Skin epidermis (tissue), 12 donors: ENCODE data around the gene GPX5.
"Not testable (repeated sequence)": the region's sequence is repeated elsewhere in the genome, so short reads cannot be mapped to it uniquely, and the experiment has no call there.

Experiments used
- H3K27ac ChIP-seq, 21 experiments: fragments of 200-600 bp; sonication (generic) in 11 of 21; one replicate each; pipeline ENCODE4 v1.5.0; 2020; ENCODE audit warnings: mild to moderate bottlenecking in 3 of 21, inconsistent platforms in 2 of 21, moderate library complexity in 2 of 21
- H3K4me3 ChIP-seq, 7 experiments: fragments of 200-600 bp; sonication (generic) in 2 of 7; one replicate each; pipeline ENCODE4 v1.5.0; 2020; ENCODE audit warnings: inconsistent platforms in 2 of 7, mild to moderate bottlenecking in 2 of 7, moderate library complexity in 1 of 7

GPX5 gene

GRCh38 chr6:28525496-28526039 lies at the start of gene GPX5:
Gene GPX5, plus strand, starts transcription at chr6:28525881. Its CDS starts 133 bp downstream, at chr6:28526014.
- Histone ChIP-seq H3K27ac (no peak within 1 kb of the TSS), H3K4me3 (no peak within 1 kb of the TSS)

- no peak overlapping the region for H3K4me3 ChIP-seq
- H3K27ac ChIP-seq: no peak overlapping the region
These were observed 47.2 kb upstream of the GPX5 start for GRCh38 chr6:28478518-28478917.

DNA sequence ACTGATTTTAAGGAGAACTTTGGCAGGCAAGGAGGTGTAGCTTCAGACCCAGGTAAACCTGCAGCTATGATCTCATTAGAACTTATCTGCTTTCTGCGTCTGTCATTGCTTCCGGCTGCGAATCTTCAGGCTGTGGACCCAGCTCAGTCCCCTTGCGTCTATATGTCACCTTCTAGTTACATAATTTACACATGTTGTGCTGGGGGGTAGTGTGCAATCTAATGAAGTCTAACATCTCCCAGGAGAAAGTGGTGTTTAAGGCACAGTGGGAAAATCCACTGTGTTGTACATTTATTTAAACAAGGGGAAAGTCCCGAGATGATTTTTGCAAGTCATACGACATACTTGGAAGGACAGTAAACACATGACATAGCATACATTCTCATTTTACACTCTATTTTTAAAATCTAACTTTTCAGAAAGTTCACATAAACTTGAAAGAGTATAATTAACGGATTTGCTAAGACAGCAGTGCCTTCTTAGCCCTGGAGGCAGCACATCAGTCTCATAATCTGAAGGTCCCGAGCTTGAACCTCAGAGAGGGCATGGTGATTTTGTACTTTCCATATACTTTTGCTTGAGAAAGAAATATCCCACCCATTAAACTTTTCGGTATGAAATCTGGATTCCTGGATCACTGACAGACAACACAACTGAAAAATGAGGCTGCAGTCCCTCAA lies 45.3 kb upstream of the GPX5 start:
- Histone ChIP-seq H3K4me3 (no peak overlapping the region), H3K27ac (no peak overlapping the region)

- Histone ChIP-seq H3K27ac (no peak overlapping the region), H3K4me3 (no peak overlapping the region)
These were observed 40.2 kb upstream of the GPX5 start for GRCh38 chr6:28485482-28485881.

DNA sequence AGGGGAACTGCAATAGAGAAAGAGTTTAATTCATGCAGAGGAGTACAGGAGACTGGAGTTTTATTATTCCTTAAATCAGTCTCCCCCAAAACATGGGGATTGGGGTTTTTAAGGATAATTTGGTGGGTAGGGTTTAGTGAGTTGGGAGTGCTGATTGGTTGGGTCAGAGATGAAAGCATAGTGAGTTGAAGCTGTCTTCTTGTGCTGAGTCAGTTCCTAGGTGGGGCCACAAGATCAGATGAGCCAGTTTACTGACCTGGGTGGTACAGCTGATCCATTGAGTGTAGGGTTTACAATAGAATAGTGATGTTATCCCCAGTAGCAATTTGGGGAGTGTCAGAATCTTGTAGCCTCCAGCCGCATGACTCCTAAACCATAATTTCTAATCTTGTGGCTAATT lies 39.1 kb upstream of the GPX5 start:
- H3K4me3 ChIP-seq: no peak overlapping the region
- no peak overlapping the region for H3K27ac ChIP-seq

DNA sequence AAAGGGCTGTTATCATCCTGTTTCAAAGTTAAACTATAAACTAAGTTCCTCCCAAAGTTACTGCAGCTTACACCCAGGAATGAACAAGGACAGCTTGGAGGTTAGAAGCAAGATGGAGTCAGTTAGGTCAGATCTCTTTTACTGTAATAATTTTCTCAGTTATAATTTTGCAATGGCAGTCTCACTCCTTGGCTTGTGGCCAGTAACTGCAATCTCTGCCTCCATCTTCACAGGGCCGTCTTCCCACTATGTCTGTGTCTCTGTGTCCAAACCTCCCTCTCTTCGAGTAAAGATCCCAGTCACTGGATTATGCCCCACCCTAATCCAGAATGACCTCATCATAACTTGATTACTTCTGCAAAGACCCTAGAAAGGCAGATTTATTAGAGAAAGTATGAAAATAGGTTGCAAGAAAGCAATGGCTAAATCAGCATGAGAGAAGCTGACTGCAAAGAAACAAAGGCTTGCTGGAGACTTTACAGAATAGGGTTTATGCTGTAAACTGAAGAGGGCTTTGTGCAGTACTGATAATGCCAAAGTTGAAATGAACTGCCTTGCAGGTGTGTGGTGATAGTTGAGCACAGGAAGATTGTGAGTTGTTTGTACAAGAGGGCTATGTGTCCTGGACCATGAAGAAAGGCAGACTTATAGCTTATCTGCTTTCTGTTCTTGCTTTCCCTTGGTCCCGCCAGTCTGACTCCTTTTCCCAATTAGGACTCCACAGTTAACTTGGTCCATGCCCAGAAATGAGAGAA lies 38.5 kb upstream of the GPX5 start:
- H3K27ac ChIP-seq: no peak overlapping the region
- H3K4me3 ChIP-seq: no peak overlapping the region

DNA sequence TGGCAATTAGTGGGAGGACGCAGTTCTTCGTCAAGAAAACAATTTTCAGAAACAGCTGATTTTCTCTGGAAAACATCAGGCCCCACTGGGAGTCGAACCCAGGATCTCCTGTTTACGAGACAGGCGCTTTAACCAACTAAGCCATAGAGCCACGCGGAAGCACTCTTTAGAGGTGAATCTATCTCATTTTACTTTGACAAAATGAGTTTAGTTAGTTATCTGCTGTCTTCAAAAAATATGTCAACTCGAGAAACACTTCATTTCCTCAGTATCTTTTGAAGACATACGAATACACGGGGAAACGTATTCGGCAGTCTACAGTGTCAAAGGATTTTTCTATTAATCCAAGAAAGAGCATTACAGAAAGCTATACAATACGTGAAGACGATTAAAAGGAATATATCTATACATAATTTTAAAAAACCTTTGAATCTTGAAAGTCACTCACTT lies 36.7 kb upstream of the GPX5 start:
- Histone ChIP-seq H3K27ac (no peak overlapping the region), H3K4me3 (peak overlapping the region in 2 of 7 experiments; percentile 7 to 28)

DNA sequence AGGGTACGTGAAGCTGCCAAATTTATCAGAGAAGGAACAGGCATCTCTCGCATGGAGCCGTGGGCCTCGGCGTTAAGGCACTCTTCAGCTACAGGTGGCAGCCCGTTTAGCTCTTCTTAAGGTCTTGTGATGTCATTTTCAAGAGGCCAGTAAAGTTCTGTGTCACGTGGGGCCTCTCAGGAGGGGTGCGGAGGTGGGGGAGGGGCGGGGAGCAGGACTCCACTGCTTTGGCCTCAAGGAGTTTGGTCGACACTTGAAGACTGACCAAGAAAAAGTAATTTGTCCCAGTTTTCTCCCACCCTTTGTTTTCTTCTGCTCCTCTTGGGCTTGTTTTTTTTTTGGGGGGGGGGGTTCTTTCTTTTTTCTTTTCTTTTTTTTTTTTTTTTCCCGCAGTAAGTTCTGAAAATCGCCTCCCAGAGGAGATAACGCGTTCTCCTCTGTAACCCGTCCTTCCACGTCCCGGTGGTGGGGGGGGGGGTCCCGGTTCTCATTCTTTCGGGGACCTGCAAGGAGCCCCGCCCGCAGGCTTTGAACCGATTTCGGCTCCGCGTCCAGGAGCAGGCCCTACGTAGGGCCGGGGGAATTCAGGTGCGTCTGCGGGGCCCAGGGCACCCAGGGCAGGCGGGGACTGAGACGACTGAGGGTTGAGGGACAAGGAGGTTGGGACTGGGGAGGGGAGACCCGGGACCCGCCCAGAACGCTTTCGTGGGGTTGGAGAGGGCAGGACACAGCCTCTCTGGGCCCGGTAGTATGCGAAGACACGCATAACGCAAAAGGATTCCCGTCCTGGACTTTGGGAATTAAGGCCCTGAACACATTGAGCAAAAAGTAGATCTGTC lies 36.1 kb upstream of the GPX5 start:
- H3K4me3 ChIP-seq: peak overlapping the region in 3 of 7 experiments; percentile 7 to 28 (median 10)
- H3K27ac ChIP-seq: no peak overlapping the region

DNA sequence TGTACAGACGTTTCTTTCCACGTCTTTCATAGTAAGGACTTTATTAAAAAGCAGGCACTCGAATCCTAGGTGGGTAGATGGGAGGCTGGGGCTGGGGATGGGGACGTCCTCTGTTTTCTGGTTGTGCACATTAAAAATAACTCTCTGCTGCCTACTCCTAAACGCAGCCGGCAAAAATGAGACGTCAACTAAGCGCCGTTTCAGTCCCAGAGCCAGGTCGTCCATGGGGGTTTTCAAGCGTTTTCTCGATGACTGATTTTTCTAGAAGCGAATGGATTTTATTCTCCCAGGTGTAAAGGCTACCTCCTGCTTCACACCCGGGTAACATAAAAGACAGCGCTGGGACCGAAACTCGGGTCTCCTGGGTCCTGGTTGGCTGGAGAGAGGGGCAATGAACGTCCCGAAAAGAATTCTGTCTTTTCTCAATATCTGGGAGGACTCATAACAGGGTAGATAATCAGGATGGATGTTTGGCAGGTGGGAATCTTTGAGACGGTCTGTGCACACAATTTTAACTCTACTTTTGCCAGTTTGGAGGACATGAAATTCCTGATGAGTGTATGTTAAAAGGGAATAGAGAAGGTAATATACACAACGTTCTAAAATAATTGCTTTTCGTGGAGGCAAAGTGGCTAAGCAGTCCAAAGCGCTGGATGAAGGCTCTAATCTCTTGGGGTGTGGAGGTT lies 35.3 kb upstream of the GPX5 start:
- H3K4me3 ChIP-seq: peak overlapping the region in 3 of 7 experiments; percentile 7 to 28 (median 10)
- H3K27ac ChIP-seq: no peak overlapping the region

- H3K4me3 ChIP-seq: no peak overlapping the region
- H3K27ac ChIP-seq: no peak overlapping the region
These were observed 33.7 kb upstream of the GPX5 start for GRCh38 chr6:28491984-28492317.

- no peak overlapping the region for H3K27ac ChIP-seq
These were observed 29.4 kb upstream of the GPX5 start for GRCh38 chr6:28496099-28496779.

GRCh38 chr6:28497306-28497705 lies 28.4 kb upstream of the GPX5 start:
- no peak overlapping the region for H3K27ac ChIP-seq
- no peak overlapping the region for H3K4me3 ChIP-seq

More at GRCh38 chr6:28496099-28496779, 29.4 kb upstream of the GPX5 start:
- no peak overlapping the region for H3K4me3 ChIP-seq

- Histone ChIP-seq H3K4me3 (no peak overlapping the region), H3K27ac (no peak overlapping the region)
These were observed 27.8 kb upstream of the GPX5 start for GRCh38 chr6:28497893-28498292.

DNA sequence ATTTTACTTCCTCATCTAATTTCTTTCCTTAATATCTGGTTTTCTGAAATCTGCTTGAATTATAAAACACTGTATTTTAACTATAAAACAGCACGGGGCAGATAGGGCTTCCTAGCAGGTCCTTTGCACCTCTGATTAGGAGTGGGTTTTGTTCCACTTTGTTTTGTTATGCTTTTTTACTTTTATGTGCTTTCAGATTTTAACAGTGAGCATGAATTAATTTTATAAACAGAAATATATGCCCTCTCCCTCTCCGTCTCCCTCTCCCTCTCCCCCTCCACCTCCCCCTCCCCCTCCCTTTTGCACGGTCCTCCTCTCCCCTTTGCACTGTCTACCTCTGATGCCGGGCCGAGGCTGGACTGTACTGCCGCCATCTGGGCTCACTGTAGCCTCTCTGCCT lies 24.4 kb upstream of the GPX5 start:
- no peak overlapping the region for H3K27ac ChIP-seq

DNA sequence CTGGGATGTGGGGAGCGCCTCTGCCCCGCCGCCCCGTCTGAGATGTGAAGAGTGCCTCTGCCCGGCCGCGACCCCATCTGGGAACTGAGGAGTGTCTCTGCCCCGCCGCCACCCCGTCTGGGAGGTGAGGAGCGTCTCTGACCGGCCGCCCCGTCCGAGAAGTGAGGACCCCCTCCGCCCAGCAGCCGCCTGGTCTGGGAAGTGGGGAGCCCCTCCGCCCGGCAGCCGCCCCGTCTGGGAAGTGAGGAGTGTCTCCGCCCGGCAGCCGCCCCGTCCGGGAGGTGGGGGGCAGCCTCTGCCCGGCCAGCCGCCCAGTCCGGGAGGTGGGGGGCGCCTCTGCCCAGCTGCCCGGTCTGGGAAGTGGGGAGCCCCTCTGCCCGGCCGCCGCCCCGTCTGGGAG lies 23.5 kb upstream of the GPX5 start:
- H3K4me3 ChIP-seq, H3K27ac ChIP-seq: not testable (repeated sequence)

More for the DNA sequence above, 24.4 kb upstream of the GPX5 start:
- no peak overlapping the region for H3K4me3 ChIP-seq

DNA sequence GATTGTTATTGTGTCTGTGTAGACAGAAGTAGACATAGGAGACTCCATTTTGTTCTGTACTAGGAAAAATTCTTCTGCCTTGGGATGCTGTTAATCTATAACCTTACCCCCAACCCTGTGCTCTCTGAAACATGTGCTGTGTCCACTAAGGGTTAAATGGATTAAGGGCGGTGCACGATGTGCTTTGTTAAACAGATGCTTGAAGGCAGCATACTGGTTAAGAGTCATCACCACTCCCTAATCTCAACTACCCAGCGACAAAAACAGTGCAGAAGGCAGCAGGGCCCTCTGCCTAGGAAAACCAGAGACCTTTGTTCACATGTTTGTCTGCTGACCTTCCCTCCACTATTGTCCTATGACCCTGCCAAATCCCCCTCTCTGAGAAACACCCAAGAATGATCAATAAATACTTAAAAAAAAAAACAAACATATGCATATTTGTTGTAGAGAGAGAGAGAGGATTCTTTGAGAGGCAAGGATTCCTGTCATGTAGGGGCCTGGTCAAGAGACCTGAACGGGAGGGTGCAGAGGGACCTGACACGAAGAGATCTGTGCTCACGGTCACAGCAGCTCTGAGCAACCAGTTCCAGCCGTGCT lies 22.9 kb upstream of the GPX5 start:
- H3K27ac ChIP-seq, H3K4me3 ChIP-seq: not testable (repeated sequence)

DNA sequence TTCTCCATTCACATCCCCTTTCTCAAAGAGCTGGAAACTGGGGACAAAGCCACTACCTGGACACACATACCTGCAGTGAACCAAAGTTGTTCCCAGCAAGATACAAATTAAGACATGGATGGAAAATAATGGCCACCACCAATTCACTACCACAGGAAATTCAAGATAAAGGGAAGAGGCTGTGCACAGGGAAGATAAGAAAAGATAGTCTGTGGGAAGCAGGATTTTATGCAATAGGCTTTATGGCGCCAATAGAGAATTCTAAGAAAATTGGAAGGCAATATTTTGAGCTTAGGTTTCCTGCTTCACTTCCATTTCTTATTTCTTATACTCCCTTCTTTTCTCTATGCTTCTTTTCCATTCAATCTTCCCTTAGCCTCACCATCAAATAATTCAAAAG lies 19.9 kb upstream of the GPX5 start:
- Histone ChIP-seq H3K27ac (no peak overlapping the region), H3K4me3 (no peak overlapping the region)

DNA sequence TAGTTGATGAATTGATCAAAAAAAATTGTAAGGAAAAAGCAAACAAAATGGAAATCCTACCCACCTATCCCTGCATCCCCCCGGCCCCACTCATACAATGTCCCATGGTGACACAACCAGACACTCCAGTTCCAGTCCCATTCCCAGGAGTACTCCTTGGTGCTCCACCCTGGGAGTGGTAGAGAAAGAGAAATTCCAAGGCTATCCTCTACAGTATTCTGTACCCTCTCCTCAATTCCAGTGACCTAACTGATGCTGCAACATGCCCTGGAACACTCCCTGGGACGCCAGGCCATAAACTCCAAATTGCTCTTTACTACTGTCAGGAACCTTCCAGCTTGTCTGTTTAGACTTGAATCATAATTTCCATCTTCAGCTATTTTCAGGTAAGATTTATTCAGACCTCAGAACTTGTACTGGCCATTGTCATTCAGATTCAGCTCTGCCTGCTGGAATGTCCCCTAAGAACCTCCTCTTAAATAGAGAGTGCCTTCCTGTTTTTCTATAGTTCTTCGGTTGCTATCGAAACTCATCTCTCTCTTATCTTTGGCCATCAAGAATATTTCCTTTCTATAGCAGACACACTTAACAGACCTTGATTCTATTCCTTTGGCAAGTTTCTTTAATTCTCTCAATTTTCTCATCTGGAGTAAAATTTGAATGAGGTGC lies 18.7 kb upstream of the GPX5 start:
- Histone ChIP-seq H3K4me3 (no peak overlapping the region), H3K27ac (no peak overlapping the region)
